ENCODE data around the gene SEMA6C.

The SEMA6C gene

DNA sequence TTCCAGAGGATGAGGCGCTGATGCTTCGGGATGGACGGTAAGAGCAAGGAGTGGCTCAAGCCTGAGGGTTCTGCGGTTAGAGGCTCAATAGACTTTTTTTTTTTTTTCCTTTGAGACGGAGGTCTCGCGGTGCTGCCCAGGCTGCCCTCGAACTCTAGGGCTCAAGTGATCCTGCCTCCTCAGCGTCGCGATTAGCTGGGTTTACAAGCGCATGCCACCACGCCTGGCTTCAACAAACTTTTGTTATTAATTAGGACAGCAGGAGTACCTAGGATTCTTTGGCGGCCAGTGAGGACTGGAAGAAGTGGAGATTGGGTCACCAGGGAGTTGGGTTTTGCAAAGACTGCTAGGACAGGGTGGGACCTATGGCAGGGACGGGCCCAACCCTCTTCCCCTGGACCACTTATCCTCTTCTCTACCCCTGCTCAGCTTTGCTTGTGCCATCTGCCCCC lies 20.1 kb upstream of the SEMA6C start:
- ChIA-PET POLR2A (interaction anchor here (0.7 to 3.3 kb wide), 5 partner anchors 8 to 115 kb away, joined by 3 to 23 read pairs (median 3); partner anchors contain the start of genes VPS72 and ZNF687), CTCF (interaction anchor here (0.8 to 1.8 kb wide), 3 partner anchors 9 to 86 kb away, joined by 3 to 5 read pairs (median 4); partner anchors contain the start of gene TMOD4)
- Histone ChIP-seq H3K9me3 (ENCODE audit: control insufficient read depth, insufficient read depth, low read depth, low read length) (no peaks in the 10 kb centered on the region), H3K4me1 (ENCODE audit: control insufficient read depth, insufficient read depth, low read length) (peaks cover 6% of the 10 kb centered on the region; the same call in 1 of the 2 replicates), H3K36me3 (ENCODE audit: control insufficient read depth in 2 of 2, insufficient read depth in 1 of 2, low read length in 2 of 2) (peaks cover 16 to 54% of the 10 kb centered on the region in 2 experiments), H3K4me3 (ENCODE audit: low read depth, low read length) (peak overlapping the region; percentile 82), H3K27ac (ENCODE audit: extremely low read depth, low read depth, low read length) (peak overlapping the region; percentile 63)
- TF ChIP-seq BCL11A (tag by site-specific recombination; IDR thresholded peaks at IDR 0.05; ENCODE audit: low read depth) = no peak
- TF ChIP-seq, protein P1, sequence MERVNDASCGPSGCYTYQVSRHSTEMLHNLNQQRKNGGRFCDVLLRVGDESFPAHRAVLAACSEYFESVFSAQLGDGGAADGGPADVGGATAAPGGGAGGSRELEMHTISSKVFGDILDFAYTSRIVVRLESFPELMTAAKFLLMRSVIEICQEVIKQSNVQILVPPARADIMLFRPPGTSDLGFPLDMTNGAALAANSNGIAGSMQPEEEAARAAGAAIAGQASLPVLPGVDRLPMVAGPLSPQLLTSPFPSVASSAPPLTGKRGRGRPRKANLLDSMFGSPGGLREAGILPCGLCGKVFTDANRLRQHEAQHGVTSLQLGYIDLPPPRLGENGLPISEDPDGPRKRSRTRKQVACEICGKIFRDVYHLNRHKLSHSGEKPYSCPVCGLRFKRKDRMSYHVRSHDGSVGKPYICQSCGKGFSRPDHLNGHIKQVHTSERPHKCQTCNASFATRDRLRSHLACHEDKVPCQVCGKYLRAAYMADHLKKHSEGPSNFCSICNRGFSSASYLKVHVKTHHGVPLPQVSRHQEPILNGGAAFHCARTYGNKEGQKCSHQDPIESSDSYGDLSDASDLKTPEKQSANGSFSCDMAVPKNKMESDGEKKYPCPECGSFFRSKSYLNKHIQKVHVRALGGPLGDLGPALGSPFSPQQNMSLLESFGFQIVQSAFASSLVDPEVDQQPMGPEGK (tag by site-specific recombination; IDR thresholded peaks at IDR 0.05) = no peak
- TF ChIP-seq ZNF174 (tag by site-specific recombination; IDR thresholded peaks at IDR 0.05) = no peak
- no peak for TF ChIP-seq ZNF10 (tag by site-specific recombination; IDR thresholded peaks at IDR 0.05)
- TF ChIP-seq OSR2 (tag by site-specific recombination; IDR thresholded peaks at IDR 0.05) = no peak

GRCh38 chr1:151165738-151166504 lies 19.5 kb upstream of the SEMA6C start, which contains the start of the genes LYSMD1 and SCNM1:
Gene LYSMD1, minus strand, starts transcription at chr1:151165902. Its CDS starts 644 bp downstream, at chr1:151165258.
Gene SCNM1, plus strand, starts transcription at chr1:151166144. Its CDS starts 9 bp downstream, at chr1:151166153.
- ChIA-PET POLR2A (interaction anchor here (0.7 to 3.3 kb wide), 12 partner anchors 8 to 159 kb away, joined by 3 to 23 read pairs (median 3); partner anchors contain the start of genes MINDY1, TMOD4, TNFAIP8L2 and VPS72), CTCF (interaction anchor here (0.8 to 1.8 kb wide), 4 partner anchors 10 to 141 kb away, joined by 3 to 9 read pairs (median 4); partner anchors contain the start of gene TNFAIP8L2)
- Histone ChIP-seq H3K9me3 (ENCODE audit: control insufficient read depth, insufficient read depth, low read depth, low read length) (no peaks in the 10 kb centered on the region), H3K36me3 (ENCODE audit: control insufficient read depth in 2 of 2, insufficient read depth in 1 of 2, low read length in 2 of 2) (peaks cover 16 to 53% of the 10 kb centered on the region in 2 experiments), H3K4me1 (ENCODE audit: control insufficient read depth, insufficient read depth, low read length) (peaks cover 6% of the 10 kb centered on the region; the same call in 1 of the 2 replicates), H3K27ac (ENCODE audit: extremely low read depth, low read depth, low read length) (peak within 1 kb of the TSS; percentile 63), H3K4me3 (ENCODE audit: low read depth, low read length) (peak within 1 kb of the TSS; percentile 82)
- TF ChIP-seq CTCF (tag by site-specific recombination; IDR thresholded peaks at IDR 0.05) (no peak; the same call in 1 of the 2 replicates), ZNF175 (tag by site-specific recombination; IDR thresholded peaks at IDR 0.05) (no peak), HOXA7 (CRISPR knock-in tag; IDR thresholded peaks at IDR 0.05; ENCODE audit: borderline replicate concordance) (no peak), ZFP3 (tag by site-specific recombination; IDR thresholded peaks at IDR 0.05; ENCODE audit: low read depth) (no peak), TRIM28 (IDR thresholded peaks at IDR 0.05; ENCODE audit: borderline replicate concordance, low read length) (no peak; the same call in none of the 2 replicates), ZNF155 (tag by site-specific recombination; IDR thresholded peaks at IDR 0.05) (no peak), BCL11B (tag by site-specific recombination; IDR thresholded peaks at IDR 0.05; ENCODE audit: low read depth) (no peak), ZNF558 (tag by site-specific recombination; IDR thresholded peaks at IDR 0.05) (peak; percentile 27; the same call in 1 of the 2 replicates), GFI1B (tag by site-specific recombination; IDR thresholded peaks at IDR 0.05) (no peak), WT1 (tag by site-specific recombination; IDR thresholded peaks at IDR 0.05) (no peak), SP3 (tag by site-specific recombination; IDR thresholded peaks at IDR 0.05) (peak; percentile 83), ZNF132 (tag by site-specific recombination; IDR thresholded peaks at IDR 0.05; ENCODE audit: borderline replicate concordance) (no peak), ZNF404 (tag by site-specific recombination; IDR thresholded peaks at IDR 0.05) (no peak), ZNF600 (tag by site-specific recombination; IDR thresholded peaks at IDR 0.05) (peak; percentile 66; the same call in 1 of the 2 replicates), ZFP41 (tag by site-specific recombination; IDR thresholded peaks at IDR 0.05; ENCODE audit: borderline replicate concordance) (no peak), ZNF548 (tag by site-specific recombination; IDR thresholded peaks at IDR 0.05) (no peak)
- TF ChIP-seq, protein P2, sequence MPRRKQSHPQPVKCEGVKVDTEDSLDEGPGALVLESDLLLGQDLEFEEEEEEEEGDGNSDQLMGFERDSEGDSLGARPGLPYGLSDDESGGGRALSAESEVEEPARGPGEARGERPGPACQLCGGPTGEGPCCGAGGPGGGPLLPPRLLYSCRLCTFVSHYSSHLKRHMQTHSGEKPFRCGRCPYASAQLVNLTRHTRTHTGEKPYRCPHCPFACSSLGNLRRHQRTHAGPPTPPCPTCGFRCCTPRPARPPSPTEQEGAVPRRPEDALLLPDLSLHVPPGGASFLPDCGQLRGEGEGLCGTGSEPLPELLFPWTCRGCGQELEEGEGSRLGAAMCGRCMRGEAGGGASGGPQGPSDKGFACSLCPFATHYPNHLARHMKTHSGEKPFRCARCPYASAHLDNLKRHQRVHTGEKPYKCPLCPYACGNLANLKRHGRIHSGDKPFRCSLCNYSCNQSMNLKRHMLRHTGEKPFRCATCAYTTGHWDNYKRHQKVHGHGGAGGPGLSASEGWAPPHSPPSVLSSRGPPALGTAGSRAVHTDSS (tag by site-specific recombination; IDR thresholded peaks at IDR 0.05) = no peak
- TF ChIP-seq, protein P3, sequence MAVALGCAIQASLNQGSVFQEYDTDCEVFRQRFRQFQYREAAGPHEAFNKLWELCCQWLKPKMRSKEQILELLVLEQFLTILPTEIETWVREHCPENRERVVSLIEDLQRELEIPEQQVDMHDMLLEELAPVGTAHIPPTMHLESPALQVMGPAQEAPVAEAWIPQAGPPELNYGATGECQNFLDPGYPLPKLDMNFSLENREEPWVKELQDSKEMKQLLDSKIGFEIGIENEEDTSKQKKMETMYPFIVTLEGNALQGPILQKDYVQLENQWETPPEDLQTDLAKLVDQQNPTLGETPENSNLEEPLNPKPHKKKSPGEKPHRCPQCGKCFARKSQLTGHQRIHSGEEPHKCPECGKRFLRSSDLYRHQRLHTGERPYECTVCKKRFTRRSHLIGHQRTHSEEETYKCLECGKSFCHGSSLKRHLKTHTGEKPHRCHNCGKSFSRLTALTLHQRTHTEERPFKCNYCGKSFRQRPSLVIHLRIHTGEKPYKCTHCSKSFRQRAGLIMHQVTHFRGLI (tag by site-specific recombination; IDR thresholded peaks at IDR 0.05) = no peak; the same call in 1 of the 2 replicates
- TF ChIP-seq, protein P4, sequence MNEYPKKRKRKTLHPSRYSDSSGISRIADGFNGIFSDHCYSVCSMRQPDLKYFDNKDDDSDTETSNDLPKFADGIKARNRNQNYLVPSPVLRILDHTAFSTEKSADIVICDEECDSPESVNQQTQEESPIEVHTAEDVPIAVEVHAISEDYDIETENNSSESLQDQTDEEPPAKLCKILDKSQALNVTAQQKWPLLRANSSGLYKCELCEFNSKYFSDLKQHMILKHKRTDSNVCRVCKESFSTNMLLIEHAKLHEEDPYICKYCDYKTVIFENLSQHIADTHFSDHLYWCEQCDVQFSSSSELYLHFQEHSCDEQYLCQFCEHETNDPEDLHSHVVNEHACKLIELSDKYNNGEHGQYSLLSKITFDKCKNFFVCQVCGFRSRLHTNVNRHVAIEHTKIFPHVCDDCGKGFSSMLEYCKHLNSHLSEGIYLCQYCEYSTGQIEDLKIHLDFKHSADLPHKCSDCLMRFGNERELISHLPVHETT (tag by site-specific recombination; IDR thresholded peaks at IDR 0.05) = no peak; the same call in 1 of the 2 replicates
